GM10248 (cell line): ENCODE measurements around the gene CALD1.

Experiments used
- CTCF ChIA-PET: fragments of 300-600 bp; sonication (Branson Sonifier 250); formaldehyde crosslinking; extraction: SDS; loops from one replicate; lab custom pipeline; 2021; ENCODE audit warnings: antibody characterized with exemption; lab: Yijun Ruan, JAX
- POLR2A ChIA-PET: fragments of 350-650 bp; sonication (Branson Sonifier 250); formaldehyde crosslinking; extraction: SDS; loops from one replicate; lab custom pipeline; 2020; ENCODE audit warnings: antibody characterized with exemption; lab: Yijun Ruan, JAX
- DNase-seq: peaks from one replicate; pipeline ENCODE4 v3.0.0; 2012; ENCODE audit errors: extremely low spot score
- CTCF ChIP-seq: IDR thresholded peaks from 2 replicates; pipeline ENCODE4 v1.5.1; 2012; ENCODE audit warnings: mild to moderate bottlenecking, low read depth; ENCODE audit errors: extremely low read depth, missing control alignments, control extremely low read depth

Gene CALD1

GRCh38 chr7:134850066-134850465 lies 70.6 kb downstream of the CALD1 start:
- ChIA-PET POLR2A (no interaction called here), CTCF (interaction anchor here (1.1 to 3.8 kb wide), 3 partner anchors 9 to 18 kb away, joined by 3 to 12 read pairs (median 4); no protein-coding TSS in a partner anchor)
- no peak for DNase-seq
- no peak for TF ChIP-seq CTCF

- POLR2A ChIA-PET = no interaction called here
- CTCF ChIA-PET = interaction anchor here (0.8 to 3.8 kb wide), 6 partner anchors 8 to 19 kb away, joined by 3 to 12 read pairs (median 3); no protein-coding TSS in a partner anchor
- no peak for DNase-seq
- TF ChIP-seq CTCF = no peak
Observed at GRCh38 chr7:134851141-134851540, 71.7 kb downstream of the CALD1 start.

- ChIA-PET CTCF (interaction anchor here (1.2 to 3.8 kb wide), 4 partner anchors 9 to 48 kb away, joined by 3 to 12 read pairs (median 4); no protein-coding TSS in a partner anchor), POLR2A (no interaction called here)
- no peak for DNase-seq
- no peak for TF ChIP-seq CTCF
Observed at GRCh38 chr7:134852625-134853024, 73.2 kb downstream of the CALD1 start.

- ChIA-PET CTCF (no interaction called here), POLR2A (no interaction called here)
- no peak for DNase-seq
- no peak for TF ChIP-seq CTCF
Observed at GRCh38 chr7:134854816-134855215, 75.4 kb downstream of the CALD1 start.

GRCh38 chr7:134855442-134855841 lies 76.0 kb downstream of the CALD1 start:
- POLR2A ChIA-PET = no interaction called here
- CTCF ChIA-PET = interaction anchor here (1.2 kb wide), 1 partner anchor 131 kb away, joined by 3 read pairs; the partner anchor contains the start of gene AGBL3
- DNase-seq = no peak
- no peak for TF ChIP-seq CTCF

- ChIA-PET POLR2A (no interaction called here), CTCF (interaction anchor here (1.2 to 3.2 kb wide), 3 partner anchors 10 to 131 kb away, joined by 3 to 10 read pairs (median 3); partner anchors contain the start of gene AGBL3)
Observed at GRCh38 chr7:134856091-134856490, 76.7 kb downstream of the CALD1 start.

More at GRCh38 chr7:134856091-134856490, 76.7 kb downstream of the CALD1 start:
- no peak for DNase-seq
- TF ChIP-seq CTCF = no peak
